RPMI7951 (cell line): ENCODE data around the gene ISG15. TPM values are rescaled to one million over a fixed set of nuclear protein-coding genes. Genes with fewer than 3 reads are reported as not detected.
A peak's percentile ranks its signal among the peaks of the same experiment; 100 is the strongest.
"Not testable (repeated sequence)": the region's sequence is repeated elsewhere in the genome, so short reads cannot be mapped to it uniquely, and the experiment has no call there.

Experiments
- DNase-seq: peaks from one replicate; pipeline ENCODE4 v3.0.0-alpha.2; 2012; ENCODE audit warnings: low read depth
- total RNA-seq: library from RNA; depleted of rRNA; stranded (reverse); fragments of >200 nt; shearing (Covaris generic); gene quantifications from 2 replicates; pipeline ENCODE4 v1.2.3, GENCODE V29; 2014

The ISG15 gene
- total RNA-seq, 1 experiment from 2014 or later: 77.9 TPM

DNA sequence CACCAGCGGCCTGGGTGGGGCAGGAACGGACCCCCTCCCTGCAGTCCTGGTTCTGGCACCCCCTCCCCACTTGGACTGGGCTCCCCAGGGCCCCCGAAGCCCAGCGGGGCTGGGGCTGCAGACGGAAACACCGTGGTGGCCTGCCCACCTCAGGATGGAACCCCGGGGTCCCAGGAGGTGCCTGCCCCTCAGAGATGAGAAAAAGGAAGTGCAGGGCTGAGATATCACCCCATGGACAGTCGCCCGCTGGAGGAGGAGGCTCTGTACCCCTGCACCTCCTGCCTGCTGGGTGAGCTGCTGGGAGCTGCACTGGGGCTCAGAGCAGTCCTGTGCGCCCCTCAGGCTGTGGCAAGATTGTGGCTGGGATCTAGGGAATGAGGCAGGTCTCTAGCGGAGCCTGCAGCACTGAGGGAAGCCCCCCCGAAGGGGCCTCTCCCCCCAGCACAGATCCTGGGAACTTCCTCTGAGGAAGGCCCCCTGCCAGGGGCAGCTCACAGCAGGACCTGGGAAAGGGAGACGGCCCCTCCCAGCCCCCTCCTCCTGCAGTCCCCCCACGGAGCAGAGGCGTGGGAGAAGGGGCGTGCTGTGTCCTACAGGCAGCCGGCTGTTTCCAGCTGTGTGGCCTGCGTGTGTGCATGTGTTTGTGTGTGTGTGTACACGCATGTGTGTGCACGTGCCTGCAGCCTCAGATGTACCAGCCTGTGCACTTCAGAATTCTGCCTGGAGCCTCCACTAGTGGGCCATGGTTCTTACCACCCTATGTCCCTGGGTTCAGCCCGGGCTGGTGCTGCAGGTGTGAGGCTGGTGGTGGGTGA is 13.5 kb downstream of the ISG15 start:
- DNase-seq: no peak

DNA sequence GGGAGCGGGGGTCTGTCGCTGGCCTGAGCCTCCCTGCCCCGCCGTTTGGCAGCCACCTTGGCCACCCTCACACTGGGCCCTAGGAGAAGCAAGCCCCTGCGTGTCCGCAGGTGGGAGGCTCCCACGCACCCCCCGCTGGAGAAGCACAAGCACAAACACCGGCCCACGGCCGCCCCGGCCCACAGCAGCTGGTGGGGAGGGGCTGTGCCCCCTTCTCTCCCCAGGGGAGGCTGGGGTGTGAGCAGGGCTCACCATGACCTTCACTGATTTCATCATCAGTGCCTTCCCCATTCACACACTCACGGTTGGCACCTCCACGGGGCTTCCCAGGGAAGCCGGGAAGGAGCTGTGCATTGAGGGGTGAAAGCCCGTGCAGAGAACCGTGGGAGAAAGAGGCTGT is 14.5 kb downstream of the ISG15 start:
- no peak for DNase-seq

DNA sequence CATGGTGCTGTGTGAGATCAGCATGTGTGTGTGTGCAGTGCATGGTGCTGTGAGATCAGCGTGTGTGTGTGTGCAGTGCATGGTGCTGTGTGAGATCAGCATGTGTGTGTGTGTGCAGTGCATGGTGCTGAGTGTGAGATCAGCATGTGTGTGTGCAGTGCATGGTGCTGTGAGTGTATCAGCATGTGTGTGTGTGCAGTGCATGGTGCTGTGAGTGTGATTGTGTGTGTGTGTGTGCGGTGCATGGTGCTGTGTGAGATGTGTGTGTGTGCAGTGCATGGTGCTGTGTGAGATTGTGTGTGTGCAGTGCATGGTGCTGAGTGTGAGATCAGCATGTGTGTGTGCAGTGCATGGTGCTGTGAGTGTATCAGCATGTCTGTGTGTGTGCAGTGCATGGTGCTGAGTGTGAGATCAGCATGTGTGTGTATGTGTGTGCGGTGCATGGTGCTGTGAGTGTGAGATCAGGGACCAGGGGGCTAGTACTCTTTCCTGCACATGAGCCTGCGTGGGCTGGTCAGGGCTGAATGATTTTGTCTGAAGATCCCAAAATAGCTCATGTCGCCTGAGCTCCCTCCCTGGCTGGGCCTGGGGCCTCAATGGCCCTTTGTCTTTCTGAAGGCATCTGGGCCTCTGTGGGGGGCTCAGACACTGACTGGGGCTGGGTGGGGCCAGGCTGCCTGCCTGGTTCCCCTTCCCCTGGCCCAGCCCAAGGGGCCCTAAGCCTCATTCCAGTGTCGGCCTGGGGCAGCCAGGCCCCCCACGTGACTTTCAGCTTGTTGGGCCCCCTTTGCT is 17.8 kb downstream of the ISG15 start:
- not testable (repeated sequence) for DNase-seq

DNA sequence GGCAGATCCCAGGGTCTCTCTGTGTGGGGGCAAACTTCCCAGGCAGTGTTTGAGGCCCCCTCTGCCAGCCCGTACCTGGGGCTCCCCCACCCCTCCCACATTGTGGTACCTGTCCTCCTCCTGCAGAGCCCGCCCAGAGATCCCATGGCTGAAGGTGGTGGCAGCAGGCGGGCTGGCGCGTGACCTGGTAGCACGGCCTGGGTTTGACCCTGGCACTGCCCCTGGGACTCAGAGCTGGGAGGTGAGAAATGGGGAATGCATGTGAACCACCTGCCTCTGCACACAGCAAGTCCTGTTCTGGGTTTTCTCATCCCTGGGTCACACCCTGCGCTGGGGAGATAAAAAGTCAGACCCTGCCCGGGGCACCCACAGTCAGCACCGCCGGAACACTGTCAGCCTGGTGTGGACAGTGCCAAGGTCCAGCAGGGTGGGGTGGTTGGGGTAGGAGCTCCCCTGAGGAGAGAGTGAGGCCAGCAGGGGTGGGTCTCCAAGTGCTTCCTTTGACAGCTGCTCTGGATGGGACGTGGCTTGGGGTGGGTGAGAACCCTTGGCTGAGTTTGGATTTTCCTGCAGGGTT is 18.4 kb downstream of the ISG15 start:
- no peak for DNase-seq

DNA sequence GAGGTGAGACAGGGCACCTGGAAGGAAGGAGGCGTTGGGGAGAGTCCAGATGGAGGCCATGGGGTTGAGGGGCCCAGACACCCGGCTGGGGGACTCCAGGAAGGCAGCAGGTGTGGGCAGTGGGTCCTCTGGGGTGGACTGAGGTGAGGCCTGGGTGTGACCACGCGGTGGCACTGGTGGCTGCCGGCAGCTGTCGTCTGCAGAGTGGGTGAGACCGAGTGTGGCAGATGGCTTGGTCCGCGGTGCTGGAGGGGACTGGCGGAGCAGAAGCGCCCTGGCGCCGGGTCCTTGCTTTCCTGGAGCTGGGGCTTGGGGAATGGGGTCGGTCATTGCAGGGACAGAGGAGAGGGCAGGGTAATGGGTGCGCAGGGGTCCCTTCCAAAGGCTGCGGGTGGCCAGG is 19.1 kb downstream of the ISG15 start:
- no peak for DNase-seq

DNA sequence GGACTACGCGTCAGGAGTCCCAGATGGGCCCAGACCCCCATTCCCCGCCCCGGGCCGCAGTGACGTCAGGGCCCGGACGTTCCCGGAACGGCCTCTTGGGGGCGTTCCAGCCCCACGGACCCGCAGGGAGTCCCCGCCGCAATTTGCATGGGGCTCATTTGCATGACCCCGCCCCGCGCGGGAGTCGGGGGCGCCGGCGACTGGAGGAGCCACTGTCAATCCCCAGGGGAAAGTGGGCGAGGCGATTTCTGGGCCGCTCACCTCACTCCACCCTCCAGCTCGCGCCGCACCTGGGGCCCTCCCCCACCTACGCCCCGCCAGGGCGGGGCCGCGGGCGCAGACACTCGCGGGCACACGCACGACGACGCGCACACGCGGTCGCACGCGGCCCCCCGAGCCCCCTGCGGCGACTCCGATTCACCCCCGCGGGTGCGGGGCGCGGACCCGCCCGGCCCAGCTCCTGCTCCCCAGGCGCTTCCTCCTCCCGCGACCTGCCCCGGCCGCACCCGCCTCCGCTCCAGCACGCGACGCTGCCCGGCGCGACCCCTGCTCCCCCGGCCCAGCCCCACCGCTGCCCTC is 19.8 kb downstream of the ISG15 start:
- no peak for DNase-seq

DNA sequence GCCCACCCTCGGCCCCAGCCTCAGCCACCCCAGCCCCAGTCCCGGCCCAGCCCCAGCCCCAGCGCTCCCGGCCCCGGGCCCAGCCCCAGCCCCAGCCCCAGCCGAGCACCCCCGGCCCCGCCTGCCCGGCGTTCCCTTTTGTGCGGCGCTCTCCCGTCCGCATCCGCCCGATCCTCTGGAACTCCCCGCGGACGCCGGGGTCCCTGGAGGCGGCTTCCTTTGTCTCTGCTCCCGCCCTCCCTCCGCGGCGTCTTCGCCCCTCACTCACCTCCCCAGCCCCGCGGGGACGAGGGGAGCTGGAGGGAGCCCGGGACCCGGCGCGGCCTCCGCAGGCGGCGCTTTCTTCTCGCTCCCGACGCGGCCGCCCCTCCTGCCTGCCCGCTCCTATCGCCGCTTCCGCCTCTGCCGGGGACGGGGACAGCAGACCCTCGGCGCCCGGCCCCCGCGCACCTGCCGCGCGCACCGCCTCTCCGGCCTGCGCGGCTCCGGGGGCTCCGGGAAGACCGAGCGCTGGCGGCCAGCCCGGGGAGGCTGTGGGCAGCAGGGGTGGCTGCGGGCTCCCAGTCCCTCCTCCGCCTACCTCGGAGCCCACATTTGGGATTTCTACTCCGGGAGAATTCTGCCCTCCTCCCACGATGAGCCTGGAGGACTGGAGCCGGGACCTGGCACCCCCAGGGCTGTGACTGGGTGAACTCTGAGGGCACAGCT is 20.6 kb downstream of the ISG15 start:
- no peak for DNase-seq

DNA sequence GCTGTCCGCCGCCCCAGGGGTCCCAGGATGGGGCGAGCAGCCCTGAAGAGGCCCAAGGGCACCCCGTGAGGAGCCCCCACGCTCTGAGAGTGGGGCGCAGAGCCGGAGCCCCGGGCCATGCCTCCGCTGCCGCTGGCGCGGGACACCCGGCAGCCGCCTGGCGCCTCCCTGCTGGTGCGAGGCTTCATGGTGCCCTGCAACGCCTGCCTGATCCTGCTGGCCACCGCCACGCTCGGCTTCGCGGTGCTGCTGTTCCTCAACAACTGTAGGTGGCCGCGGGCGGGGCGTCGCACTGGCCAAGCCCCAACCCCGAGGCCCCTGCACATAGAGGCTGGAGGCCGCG is 21.1 kb downstream of the ISG15 start:
- DNase-seq: no peak

DNA sequence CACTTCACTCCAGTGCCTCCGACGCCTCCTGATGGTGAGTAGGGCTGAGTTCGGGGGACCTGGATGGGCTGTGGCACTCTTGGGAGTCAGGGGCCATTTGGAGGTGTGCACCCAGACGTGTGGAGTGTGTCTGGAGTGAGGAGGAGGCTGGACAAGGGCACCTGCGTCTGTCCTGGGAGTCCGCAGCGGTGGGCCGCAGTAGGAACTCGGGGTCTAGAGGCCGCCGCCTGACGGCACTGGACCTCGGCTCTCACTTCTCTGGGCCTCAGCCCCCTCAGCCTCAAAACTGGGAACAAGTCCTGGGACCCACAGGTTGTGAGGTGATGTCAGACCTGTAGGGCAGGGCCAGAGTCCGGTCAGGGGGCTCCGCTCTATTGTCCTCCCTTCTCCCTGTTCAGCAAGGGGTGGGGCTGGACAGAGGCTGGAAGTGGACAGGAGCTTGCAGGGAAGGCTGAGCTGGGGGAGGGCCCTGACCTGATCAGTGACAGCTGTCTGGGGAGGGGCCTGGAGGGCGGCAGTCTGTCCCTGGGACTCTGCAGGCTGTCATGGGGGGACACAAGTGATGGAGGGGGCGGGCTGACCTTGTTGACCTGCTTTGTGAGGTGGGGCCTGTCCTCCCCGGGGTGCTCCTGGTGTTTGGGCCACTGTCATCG is 22.1 kb downstream of the ISG15 start:
- no peak for DNase-seq

DNA sequence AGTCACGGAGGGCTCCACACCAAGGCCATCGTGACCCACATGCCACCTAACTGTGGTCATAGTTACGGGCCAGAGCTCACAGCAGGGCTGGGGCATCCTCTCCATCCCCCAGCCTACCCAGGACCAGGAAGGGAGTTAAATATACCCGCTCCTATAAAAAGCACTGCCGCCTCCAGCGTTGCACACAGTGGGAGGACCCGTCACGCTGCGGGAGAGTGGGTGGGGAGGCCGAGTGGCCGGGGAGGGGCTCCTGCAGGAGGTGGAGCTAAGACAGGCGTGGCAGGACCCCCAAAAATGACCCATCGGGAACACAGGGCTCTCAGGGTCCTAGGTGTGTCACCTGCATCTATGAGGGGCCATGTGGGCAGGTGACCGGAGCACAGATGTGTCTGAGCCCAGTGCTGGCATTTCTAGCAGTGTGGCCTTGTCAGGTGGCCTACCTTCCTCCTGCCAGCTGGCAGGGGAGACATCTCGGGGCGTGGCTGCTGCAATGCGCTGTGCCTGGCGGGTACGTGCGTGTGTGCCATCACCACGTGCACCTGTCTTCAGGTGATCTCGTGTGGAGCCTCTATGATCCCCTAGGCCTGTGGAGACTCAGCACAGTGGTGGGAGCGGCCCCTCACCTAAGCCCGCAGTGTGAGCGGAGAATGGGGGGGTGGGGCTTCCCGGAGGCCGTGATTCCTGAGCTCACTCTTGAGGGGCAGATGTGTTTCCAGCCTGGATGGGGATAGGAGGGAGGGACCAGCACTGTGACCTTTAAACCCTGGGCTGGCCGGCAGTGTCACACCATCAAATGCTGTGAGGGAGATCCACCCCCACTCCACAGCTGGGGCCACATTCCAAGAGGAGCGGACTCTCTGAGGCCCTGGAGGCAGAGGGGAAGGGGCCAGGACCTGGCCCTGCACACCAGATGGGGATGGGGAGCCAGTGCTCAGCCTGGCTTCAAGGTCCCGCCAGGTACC is 24.4 kb downstream of the ISG15 start:
- DNase-seq: no peak

DNA sequence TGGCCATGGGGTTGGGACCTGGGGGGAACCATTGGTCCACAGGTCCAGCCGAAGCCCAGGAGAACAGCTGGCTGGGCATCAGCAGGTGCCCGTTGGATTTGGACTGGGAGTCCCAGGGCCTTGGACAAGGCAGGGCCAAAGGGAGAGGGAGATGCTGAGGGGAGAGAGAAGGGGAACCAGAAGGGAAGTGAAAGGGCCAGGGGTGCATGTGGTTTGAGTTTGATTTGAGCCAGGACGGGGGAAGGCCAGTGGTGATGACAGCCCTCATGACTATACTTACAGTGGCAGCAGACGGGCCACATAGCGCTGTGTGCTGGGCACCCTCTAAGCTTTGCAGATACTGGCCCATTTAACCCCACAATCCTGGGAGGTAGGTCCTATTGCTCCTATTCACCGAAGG is 25.4 kb downstream of the ISG15 start:
- no peak for DNase-seq

DNA sequence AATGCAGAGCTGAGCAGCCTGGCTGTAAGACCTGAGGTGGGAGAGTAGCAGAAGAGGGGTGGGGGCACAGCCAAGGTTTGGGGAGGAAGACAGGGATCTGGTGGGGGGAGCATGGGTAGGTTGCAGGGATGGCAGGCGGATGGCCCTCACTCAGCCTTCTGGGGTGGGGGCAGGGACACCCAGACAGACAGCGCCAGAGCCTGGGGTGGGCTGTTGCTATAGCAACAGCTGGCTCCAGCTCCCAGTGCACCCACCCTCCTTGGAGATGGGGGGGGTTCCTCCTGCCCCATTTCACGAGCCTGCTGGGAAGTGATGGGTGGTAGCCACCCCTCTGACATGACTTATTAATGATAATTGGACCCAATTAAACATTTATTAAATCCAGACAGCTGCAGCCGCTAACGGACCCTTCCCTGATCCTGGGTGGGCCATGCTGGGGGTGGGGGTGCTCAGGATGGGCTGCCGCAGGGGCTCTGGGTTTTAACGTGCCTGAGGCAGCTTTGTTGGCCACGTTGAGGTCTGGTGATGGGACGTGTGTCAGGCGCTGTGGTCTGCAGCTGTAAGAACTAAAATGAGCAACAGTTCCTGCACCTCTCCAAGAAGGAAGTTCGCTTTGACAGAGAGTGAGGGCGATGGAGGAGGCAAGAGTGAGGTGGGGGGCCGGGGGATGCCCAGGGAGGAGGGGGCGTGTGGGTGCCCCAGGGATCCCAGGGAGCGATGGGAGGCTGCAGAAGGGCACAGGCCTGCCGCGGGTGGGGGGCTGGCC is 26.0 kb downstream of the ISG15 start:
- no peak for DNase-seq

DNA sequence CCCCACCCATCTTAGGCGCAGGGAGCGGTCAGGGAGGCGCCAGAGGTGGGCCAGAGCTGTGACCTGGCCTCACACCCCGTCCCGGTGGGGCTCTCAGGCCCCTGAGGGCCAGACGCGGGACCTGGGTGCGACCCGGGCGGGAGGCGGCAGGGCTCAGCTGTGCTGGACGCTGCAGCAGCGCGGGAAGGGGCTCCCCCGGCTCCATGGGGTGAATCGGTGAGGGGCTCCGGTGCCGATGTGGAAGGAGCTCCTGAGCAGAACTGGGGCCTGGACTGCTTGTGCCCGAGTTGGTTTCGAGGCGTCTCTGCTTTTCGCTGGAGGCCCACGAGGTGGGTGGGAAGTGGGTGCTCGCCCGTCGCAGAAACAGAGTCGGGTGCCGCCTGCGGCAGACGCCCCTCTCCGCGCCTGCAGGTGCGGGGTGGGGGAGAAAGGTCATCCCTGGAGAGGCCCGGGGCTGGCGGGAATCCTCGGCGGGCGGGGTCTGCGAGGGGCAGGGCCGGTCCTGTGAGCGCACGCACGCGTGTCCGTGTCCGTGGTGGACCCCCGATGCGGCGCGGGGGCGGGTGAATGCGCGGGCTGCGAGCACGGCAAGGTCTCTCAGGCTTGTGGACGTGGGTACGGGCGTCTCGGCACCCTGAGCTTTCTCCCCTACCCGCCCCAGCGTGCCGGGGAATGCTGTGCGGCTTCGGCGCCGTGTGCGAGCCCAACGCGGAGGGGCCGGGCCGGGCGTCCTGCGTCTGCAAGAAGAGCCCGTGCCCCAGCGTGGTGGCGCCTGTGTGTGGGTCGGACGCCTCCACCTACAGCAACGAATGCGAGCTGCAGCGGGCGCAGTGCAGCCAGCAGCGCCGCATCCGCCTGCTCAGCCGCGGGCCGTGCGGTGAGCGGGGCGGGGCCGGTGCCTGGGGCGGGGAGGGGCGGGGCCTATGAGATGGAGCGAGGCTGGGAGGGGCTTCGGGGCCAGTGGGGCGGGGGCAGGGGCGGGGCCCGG is 27.0 kb downstream of the ISG15 start:
- DNase-seq: peak; percentile 67

DNA sequence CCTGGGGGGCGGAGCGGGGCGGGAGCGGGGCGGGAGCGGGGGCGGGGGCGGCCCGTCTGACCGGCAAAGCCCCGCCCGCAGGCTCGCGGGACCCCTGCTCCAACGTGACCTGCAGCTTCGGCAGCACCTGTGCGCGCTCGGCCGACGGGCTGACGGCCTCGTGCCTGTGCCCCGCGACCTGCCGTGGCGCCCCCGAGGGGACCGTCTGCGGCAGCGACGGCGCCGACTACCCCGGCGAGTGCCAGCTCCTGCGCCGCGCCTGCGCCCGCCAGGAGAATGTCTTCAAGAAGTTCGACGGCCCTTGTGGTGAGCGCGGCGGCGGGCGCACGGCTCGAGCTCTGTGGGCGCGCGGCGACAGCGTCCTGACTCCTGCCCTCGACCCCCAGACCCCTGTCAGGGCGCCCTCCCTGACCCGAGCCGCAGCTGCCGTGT is 27.8 kb downstream of the ISG15 start:
- no peak for DNase-seq

DNA sequence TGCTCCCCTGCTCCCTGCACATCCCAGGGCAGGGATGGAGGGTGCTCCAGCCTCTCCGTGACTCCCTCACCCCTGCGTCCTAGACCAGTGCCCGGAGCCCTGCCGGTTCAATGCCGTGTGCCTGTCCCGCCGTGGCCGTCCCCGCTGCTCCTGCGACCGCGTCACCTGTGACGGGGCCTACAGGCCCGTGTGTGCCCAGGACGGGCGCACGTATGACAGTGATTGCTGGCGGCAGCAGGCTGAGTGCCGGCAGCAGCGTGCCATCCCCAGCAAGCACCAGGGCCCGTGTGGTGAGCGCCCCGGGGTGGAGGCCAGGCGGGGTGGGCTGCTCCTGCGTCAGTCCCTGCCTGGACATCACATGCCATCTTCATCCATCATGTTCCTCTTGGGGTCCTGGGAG is 28.6 kb downstream of the ISG15 start:
- no peak for DNase-seq

DNA sequence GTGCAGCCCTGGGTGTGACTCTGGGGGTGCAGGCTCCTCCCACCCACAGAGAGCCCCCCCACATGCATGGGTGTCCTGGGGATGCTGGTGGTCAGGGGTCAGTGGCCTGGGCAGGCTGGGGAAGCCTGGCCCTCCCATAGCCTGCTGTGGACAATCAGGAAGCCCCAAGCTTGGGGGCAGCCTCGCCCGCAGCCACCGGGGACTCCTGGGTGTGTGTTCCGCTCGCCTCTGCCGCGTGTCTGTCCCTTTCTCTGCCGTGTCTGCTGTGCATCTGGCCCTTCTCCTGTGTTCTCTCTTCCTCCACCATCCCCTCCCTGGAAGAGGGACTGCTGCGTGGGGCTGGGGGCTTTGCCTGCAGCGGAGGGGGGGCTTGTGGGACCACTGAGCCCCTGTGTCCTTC is 29.5 kb downstream of the ISG15 start:
- DNase-seq: no peak

DNA sequence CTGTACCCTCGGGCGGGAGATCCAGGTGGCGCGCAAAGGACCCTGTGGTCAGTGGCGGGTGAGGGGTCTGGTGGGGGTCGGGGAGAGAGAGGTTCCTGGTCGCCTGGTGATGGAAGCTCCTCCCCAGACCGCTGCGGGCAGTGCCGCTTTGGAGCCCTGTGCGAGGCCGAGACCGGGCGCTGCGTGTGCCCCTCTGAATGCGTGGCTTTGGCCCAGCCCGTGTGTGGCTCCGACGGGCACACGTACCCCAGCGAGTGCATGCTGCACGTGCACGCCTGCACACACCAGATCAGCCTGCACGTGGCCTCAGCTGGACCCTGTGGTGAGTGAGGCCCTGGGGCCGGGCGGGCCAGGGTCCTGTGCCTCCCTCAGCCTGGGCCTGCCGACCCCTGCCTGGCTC is 30.1 kb downstream of the ISG15 start:
- no peak for DNase-seq

DNA sequence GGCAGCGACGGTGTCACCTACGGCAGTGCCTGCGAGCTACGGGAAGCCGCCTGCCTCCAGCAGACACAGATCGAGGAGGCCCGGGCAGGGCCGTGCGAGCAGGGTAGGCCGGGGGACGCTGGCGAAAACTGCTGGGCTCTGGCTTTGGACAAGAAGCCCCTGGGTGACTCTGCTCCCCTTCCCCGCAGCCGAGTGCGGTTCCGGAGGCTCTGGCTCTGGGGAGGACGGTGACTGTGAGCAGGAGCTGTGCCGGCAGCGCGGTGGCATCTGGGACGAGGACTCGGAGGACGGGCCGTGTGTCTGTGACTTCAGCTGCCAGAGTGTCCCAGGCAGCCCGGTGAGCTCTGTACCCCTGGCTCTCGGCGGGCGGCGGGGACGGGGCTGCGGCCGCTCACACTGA is 30.6 kb downstream of the ISG15 start:
- no peak for DNase-seq
